Measurements from ENCODE around the gene EIF2S2.

Gene EIF2S2

DNA sequence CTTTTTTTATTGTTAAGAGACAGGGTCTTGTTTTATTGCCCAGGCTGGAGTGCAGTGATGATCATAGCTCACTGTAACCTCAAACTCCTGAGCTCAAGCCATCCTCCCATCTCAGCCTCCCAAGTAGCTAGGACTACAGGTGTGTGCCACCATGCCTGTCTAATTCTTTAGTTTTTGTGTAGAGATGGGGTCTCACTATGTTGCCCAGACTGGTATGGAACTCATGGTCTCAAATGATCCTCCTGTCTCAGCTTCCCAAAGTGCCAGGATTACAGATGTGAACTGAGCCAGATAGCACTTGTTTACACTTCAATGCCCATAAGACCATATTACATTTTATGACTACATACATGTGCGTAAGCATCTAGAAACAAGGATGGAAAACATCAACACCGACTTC is 18.1 kb downstream of the EIF2S2 start:
- Histone ChIP-seq H3K36me3 (ENCODE audit: insufficient read depth, low read length) (peaks cover 85% of the 10 kb centered on the region), H3K4me3 (ENCODE audit: low read length) (no peak overlapping the region), H3K4me1 (ENCODE audit: insufficient read depth, low read length) (no peaks in the 10 kb centered on the region), H3K9me3 (ENCODE audit: low read length) (no peaks in the 10 kb centered on the region), H3K27me3 (ENCODE audit: insufficient read depth, low read length) (no peaks in the 10 kb centered on the region), H2AFZ (ENCODE audit: low read depth, low read length) (no peak overlapping the region)

DNA sequence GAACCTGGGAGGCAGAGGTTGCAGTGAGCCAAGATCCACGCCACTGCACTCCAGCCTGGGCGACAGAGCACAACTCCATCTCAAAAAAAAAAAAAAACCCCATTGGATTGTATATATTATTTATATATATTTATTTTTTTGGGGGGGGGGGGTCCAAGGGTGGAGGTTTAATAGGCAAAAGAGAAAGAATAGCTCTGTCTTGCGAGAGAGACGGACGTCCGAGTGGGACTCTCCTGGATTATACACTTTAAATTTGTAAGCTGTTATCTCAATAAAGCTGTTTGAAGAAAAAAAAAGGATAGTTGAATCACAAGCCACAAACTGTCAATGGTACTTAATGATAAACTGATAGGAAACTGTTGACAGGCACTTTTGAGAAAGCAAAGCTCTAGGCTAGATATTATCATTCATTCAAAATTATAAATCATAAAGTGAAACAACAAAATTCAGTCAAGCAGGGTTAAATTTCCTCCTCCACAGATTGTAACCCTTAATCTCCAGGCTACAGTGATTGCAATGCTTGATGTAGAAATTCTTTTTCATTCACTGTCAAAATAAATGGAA is 20.3 kb downstream of the EIF2S2 start:
- no peak overlapping the region for H3K4me3 ChIP-seq (ENCODE audit: low read length)
- no peak overlapping the region for H2AFZ ChIP-seq (ENCODE audit: low read depth, low read length)
- peaks cover 85% of the 10 kb centered on the region for H3K36me3 ChIP-seq (ENCODE audit: insufficient read depth, low read length)
- H3K27me3 ChIP-seq (ENCODE audit: insufficient read depth, low read length): no peaks in the 10 kb centered on the region
- H3K9me3 ChIP-seq (ENCODE audit: low read length): no peaks in the 10 kb centered on the region
- no peaks in the 10 kb centered on the region for H3K4me1 ChIP-seq (ENCODE audit: insufficient read depth, low read length)

- Histone ChIP-seq H3K4me1 (ENCODE audit: insufficient read depth, low read length) (no peaks in the 10 kb centered on the region), H3K4me3 (ENCODE audit: low read length) (no peak overlapping the region), H3K36me3 (ENCODE audit: insufficient read depth, low read length) (peaks cover 79% of the 10 kb centered on the region), H3K27me3 (ENCODE audit: insufficient read depth, low read length) (no peaks in the 10 kb centered on the region), H2AFZ (ENCODE audit: low read depth, low read length) (no peak overlapping the region), H3K9me3 (ENCODE audit: low read length) (no peaks in the 10 kb centered on the region)
Observed at GRCh38 chr20:34090645-34091044, 21.4 kb downstream of the EIF2S2 start.

GRCh38 chr20:34089655-34090345 is 22.2 kb downstream of the EIF2S2 start:
- H2AFZ ChIP-seq (ENCODE audit: low read depth, low read length): no peak overlapping the region
- H3K9me3 ChIP-seq (ENCODE audit: low read length): no peaks in the 10 kb centered on the region
- no peaks in the 10 kb centered on the region for H3K4me1 ChIP-seq (ENCODE audit: insufficient read depth, low read length)
- no peak overlapping the region for H3K4me3 ChIP-seq (ENCODE audit: low read length)
- no peaks in the 10 kb centered on the region for H3K27me3 ChIP-seq (ENCODE audit: insufficient read depth, low read length)
- H3K36me3 ChIP-seq (ENCODE audit: insufficient read depth, low read length): peaks cover 76% of the 10 kb centered on the region

DNA sequence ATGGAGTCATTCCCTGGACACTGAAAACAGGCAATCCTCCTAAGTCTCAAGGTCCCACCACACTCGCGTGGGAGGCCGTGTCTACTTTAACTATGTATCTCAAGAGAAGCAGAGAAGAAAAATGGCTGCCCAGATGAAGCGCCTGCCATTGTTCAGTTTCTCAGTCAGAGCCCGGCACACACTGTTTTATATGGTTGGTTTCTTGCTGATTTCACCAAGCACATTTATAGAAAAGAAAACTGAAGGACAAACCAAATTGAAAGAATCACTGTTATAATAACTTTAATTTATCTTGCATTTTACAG is 22.9 kb downstream of the EIF2S2 start:
- no peaks in the 10 kb centered on the region for H3K9me3 ChIP-seq (ENCODE audit: low read length)
- H3K4me1 ChIP-seq (ENCODE audit: insufficient read depth, low read length): no peaks in the 10 kb centered on the region
- peaks cover 76% of the 10 kb centered on the region for H3K36me3 ChIP-seq (ENCODE audit: insufficient read depth, low read length)

DNA sequence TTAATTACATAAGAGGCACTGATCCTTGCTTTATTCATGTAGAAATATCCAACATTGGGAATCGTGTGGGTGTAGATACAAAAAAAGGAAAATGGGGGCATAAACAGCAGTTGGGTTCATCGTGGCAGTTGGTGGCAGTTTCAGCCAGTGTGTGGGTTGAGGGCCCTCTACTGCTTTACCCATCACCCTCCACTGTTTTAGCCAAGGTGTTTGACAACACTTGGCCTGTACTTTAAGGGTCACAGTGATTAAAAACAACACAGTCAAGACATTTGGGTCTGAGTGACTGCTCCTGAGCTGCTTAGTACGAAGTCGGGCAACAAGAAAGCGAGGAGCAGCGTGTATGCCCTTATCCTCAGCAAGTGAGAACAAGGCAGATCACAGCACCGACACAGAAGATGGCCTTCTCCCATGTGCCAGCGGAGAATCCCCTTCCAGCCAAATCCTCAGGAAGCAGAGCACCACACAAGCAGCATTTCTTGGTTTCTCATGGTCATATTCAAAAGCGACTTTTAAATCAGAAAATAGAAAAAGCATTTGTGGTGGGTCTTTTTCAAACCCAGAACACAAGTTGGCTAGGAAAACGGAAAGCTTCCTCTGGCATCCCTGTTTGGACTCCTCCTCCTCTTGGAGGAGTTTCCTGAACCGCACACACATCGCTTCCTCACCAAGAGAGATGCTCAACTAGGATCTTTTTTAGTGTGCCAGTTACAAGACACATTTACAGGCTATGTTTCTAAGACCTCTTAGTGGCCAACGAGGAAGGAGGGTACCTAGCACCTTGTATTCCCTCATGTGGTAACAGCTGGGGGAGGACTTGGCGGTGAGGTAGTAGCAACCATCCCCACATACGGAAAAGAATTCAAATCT is 23.5 kb downstream of the EIF2S2 start:
- no peak overlapping the region for H2AFZ ChIP-seq (ENCODE audit: low read depth, low read length)
- H3K27me3 ChIP-seq (ENCODE audit: insufficient read depth, low read length): no peaks in the 10 kb centered on the region
- H3K36me3 ChIP-seq (ENCODE audit: insufficient read depth, low read length): peaks cover 78% of the 10 kb centered on the region
- H3K4me3 ChIP-seq (ENCODE audit: low read length): no peak overlapping the region
- no peaks in the 10 kb centered on the region for H3K4me1 ChIP-seq (ENCODE audit: insufficient read depth, low read length)
- H3K9me3 ChIP-seq (ENCODE audit: low read length): no peaks in the 10 kb centered on the region

More for the DNA sequence above, 22.9 kb downstream of the EIF2S2 start:
- H3K27me3 ChIP-seq (ENCODE audit: insufficient read depth, low read length): no peaks in the 10 kb centered on the region
- H3K4me3 ChIP-seq (ENCODE audit: low read length): no peak overlapping the region
- no peak overlapping the region for H2AFZ ChIP-seq (ENCODE audit: low read depth, low read length)

DNA sequence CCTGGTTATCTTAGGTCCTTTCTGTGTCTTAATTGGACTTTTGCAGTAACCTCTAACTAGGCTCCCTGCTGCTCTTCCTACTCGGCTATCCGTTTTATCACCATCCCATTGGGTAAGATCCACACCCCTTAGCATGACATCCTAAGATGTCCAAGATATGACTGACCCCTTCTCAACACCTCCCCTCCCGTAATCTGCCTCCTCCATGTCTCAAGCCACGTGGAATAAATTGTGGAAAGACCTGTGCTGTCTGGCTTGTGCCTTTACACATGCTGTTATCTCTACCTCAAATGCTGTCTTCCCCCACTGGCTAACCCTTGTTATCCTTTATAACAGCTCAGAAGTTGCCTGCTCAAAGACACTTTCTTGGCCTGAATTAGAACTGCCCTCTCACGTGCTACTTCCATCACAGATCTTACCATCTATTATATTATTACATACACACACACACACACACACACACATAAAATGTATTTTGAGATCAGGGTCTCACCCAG is 26.5 kb downstream of the EIF2S2 start:
- no peak overlapping the region for H3K4me3 ChIP-seq (ENCODE audit: low read length)
- no peaks in the 10 kb centered on the region for H3K9me3 ChIP-seq (ENCODE audit: low read length)
- no peaks in the 10 kb centered on the region for H3K27me3 ChIP-seq (ENCODE audit: insufficient read depth, low read length)
- peaks cover 79% of the 10 kb centered on the region for H3K36me3 ChIP-seq (ENCODE audit: insufficient read depth, low read length)
- H3K4me1 ChIP-seq (ENCODE audit: insufficient read depth, low read length): no peaks in the 10 kb centered on the region
- no peak overlapping the region for H2AFZ ChIP-seq (ENCODE audit: low read depth, low read length)

DNA sequence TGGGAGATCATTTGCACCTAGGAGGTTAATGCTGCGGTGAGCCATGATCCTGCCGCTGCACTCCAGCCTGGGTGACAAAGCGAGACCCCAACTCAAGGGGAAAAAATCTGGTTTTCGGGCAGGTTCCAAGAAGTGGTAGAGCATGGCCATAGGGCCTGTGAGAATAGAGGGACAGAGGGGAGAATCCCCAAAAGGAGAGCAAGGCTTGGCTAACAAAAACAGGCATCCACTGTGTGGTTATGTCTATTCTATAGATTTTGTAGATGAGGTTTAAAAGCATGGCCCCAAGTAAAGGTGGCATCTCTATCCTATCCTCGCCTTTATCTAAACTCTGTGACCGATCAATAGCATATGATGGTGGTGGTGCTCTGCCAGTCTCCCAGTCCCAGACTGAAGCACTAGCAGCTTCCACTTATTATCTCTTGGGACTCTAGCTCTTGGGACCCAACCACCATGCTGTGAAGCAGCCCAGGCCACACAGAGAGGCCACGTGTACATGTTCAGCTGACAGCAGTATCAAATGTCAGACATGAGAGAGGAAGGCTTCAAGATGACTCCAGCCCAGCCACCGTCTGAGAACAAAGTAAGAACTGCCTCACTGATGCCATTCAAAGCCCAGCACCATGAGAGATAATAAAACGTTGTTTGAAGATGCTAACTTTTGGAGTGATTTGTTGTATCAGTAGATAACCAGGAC is 27.7 kb downstream of the EIF2S2 start:
- Histone ChIP-seq H3K27me3 (ENCODE audit: insufficient read depth, low read length) (no peaks in the 10 kb centered on the region), H3K9me3 (ENCODE audit: low read length) (no peaks in the 10 kb centered on the region), H3K4me1 (ENCODE audit: insufficient read depth, low read length) (no peaks in the 10 kb centered on the region), H3K36me3 (ENCODE audit: insufficient read depth, low read length) (peaks cover 81% of the 10 kb centered on the region), H3K4me3 (ENCODE audit: low read length) (no peak overlapping the region), H2AFZ (ENCODE audit: low read depth, low read length) (no peak overlapping the region)

DNA sequence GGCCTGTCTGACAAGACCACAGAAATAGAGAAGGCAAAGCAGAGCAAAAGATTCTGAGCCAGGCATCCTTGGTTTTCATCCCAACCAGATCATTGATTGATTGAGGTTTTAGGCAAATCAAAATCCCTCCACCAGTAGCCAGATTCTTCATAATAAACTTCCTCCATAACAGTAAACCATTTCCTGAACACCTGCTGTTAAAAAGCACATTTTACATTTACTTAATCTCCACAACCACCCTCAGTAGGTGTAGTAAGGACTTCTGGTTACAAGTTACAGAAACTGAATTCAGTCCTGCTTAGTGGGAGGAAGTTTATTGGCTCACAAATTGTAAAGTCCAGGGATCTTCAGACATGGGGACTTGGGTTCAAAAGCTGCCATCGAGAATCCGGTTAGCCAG is 28.3 kb downstream of the EIF2S2 start:
- no peaks in the 10 kb centered on the region for H3K27me3 ChIP-seq (ENCODE audit: insufficient read depth, low read length)
- no peak overlapping the region for H3K4me3 ChIP-seq (ENCODE audit: low read length)
- H3K9me3 ChIP-seq (ENCODE audit: low read length): no peaks in the 10 kb centered on the region
- peaks cover 81% of the 10 kb centered on the region for H3K36me3 ChIP-seq (ENCODE audit: insufficient read depth, low read length)
- H3K4me1 ChIP-seq (ENCODE audit: insufficient read depth, low read length): no peaks in the 10 kb centered on the region
- H2AFZ ChIP-seq (ENCODE audit: low read depth, low read length): no peak overlapping the region

DNA sequence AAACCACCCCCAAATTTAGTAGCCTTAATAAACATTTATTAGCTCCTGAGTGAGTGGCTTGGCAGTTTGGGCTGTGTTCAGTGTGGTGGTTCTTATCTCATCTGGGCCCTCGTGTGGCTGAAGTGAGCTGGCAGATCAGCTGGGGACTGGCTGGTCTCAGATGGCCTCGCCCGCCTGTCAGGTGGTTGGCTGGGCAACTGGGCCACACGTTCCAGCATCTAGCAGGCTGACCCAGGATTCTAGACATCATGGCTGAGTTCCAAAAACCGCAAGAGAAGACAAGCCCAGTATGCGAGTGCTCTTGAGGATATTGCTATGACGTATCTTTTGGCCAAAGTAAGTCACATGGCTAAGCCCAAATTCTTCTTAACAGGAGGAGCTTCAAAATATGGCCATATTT is 28.9 kb downstream of the EIF2S2 start:
- Histone ChIP-seq H3K4me3 (ENCODE audit: low read length) (no peak overlapping the region), H3K36me3 (ENCODE audit: insufficient read depth, low read length) (peaks cover 81% of the 10 kb centered on the region), H2AFZ (ENCODE audit: low read depth, low read length) (no peak overlapping the region), H3K9me3 (ENCODE audit: low read length) (no peaks in the 10 kb centered on the region), H3K27me3 (ENCODE audit: insufficient read depth, low read length) (no peaks in the 10 kb centered on the region), H3K4me1 (ENCODE audit: insufficient read depth, low read length) (no peaks in the 10 kb centered on the region)

GRCh38 chr20:34082232-34082887 is 29.7 kb downstream of the EIF2S2 start:
- peaks cover 83% of the 10 kb centered on the region for H3K36me3 ChIP-seq (ENCODE audit: insufficient read depth, low read length)
- no peaks in the 10 kb centered on the region for H3K4me1 ChIP-seq (ENCODE audit: insufficient read depth, low read length)
- no peak overlapping the region for H3K4me3 ChIP-seq (ENCODE audit: low read length)

GRCh38 chr20:34079818-34080217 is 32.2 kb downstream of the EIF2S2 start:
- peaks cover 90% of the 10 kb centered on the region for H3K36me3 ChIP-seq (ENCODE audit: insufficient read depth, low read length)

More at GRCh38 chr20:34082232-34082887, 29.7 kb downstream of the EIF2S2 start:
- H3K27me3 ChIP-seq (ENCODE audit: insufficient read depth, low read length): no peaks in the 10 kb centered on the region
- H3K9me3 ChIP-seq (ENCODE audit: low read length): no peaks in the 10 kb centered on the region
- no peak overlapping the region for H2AFZ ChIP-seq (ENCODE audit: low read depth, low read length)

More at GRCh38 chr20:34079818-34080217, 32.2 kb downstream of the EIF2S2 start:
- Histone ChIP-seq H3K4me1 (ENCODE audit: insufficient read depth, low read length) (no peaks in the 10 kb centered on the region), H3K27me3 (ENCODE audit: insufficient read depth, low read length) (no peaks in the 10 kb centered on the region), H3K4me3 (ENCODE audit: low read length) (no peak overlapping the region), H3K9me3 (ENCODE audit: low read length) (no peaks in the 10 kb centered on the region), H2AFZ (ENCODE audit: low read depth, low read length) (no peak overlapping the region)

Measured in neuron (in vitro differentiated cells).